Ramos (cell line): ENCODE data around the gene BCAS4.
"Not testable (repeated sequence)": the region's sequence is repeated elsewhere in the genome, so short reads cannot be mapped to it uniquely, and the experiment has no call there.

Experiments
- in situ Hi-C: fragments of 300-500 bp; cut with MboI; formaldehyde crosslinking; loops from one replicate; pipeline ENCODE4 v1.14.3; 2022; ENCODE audit warnings: low sequenced_read_pairs; ENCODE audit not compliant: unreplicated experiment

BCAS4 gene

GRCh38 chr20:50867805-50868204 lies 72.9 kb downstream of the BCAS4 start:
- in situ Hi-C loops = no loop called here

GRCh38 chr20:50868509-50869495 lies 73.9 kb downstream of the BCAS4 start:
- in situ Hi-C loops = no loop called here

- in situ Hi-C loops = no loop called here
Measured at GRCh38 chr20:50870561-50871161, 75.8 kb downstream of the BCAS4 start.

- in situ Hi-C loops = no loop called here
Measured at GRCh38 chr20:50872560-50873425, 77.9 kb downstream of the BCAS4 start.

DNA sequence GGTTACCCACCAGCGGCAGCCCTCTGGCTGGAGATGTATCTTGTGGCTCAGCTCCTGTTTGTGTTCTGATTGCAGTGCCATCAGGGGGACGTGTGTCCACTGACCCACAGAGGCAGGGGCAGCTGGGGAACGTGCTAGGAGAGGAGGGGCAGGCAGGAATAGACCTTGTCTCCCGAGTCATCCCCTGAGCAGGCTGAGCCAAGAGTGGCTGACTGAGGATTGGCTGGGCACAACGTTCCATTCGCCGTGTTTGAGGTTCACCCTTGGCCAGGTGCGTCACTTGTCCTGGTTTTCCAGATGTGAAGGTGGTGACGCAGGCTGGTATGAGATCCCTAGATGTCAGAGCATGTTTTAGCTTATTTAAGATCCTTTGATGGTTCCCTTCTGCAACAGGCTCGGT lies 78.7 kb downstream of the BCAS4 start:
- in situ Hi-C loops = no loop called here

GRCh38 chr20:50874111-50874757 lies 79.4 kb downstream of the BCAS4 start:
- in situ Hi-C loops = no loop called here

DNA sequence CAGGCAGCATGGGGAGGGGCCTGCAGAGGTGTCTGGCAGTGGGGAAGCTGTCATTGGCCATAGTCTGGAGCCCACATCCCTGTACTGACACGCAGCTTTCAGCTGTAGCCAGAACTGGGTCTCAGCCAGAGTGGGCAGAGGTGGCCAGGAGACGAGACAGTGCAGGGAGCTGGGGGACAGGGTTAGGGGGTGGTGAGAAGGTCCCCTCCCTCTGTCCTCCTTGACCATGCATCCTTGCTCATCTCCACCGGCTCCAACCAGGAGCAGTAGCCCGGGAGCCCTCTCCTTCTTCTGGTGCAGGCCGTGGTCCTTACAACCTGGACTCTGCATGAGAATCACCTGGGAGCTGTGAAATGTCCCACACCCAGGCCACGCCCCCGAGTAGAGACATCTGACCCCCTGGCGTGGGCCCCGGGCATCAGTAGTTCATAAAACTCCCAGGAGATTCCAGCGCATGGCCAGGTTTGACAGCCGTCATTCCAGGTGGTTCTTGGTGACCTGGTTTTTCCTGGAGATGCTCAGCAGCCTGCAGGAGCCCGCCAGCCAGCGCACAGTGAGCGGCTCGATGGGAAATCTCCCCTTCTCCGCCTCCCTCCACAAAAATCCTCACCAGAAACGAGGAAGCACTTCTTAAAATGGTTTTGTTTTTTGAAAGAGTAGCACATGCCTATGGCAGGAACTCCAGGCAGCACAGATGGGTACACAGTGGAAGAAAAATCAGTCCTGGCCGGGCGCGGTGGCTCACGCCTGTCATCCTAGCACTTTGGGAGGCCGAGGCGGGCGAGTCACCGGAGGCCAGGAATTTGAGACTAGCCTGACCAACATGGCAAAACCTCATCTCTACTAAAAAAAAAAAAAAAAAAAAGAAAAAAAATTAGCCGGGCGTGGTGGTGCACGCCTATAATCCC lies 80.2 kb downstream of the BCAS4 start:
- in situ Hi-C loops = no loop called here

DNA sequence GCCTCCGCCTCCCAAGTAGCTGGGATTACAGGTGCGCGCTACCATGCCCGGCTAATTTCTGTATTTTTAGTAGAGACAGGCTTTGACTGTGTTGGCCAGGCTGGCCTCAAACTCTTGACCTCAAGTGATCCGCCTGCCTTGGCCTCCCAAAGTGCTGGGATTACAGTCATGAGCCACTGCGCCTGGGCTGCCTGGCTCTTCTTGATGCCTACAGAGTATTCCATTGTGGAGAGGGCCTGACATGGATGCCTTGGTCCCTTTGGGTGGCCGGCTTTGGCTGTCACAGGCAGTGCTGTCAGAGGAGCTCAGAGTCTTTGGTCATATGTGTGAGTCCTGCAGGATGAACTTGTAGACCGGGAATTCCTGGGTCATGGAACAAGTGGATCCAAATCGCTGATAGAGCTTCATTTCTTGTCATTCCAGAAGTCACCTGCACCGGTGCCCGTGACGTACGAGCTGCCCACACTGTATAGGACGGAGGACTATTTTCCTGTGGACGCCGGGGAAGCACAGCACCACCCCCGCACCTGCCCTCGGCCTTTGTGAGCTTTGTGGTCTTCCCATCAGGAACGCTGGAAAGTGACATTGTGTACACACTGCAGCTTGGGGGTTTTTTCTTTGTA lies 81.3 kb downstream of the BCAS4 start:
- in situ Hi-C loops = no loop called here

- in situ Hi-C loops = no loop called here
Measured at GRCh38 chr20:50876816-50877215, 82.0 kb downstream of the BCAS4 start.

DNA sequence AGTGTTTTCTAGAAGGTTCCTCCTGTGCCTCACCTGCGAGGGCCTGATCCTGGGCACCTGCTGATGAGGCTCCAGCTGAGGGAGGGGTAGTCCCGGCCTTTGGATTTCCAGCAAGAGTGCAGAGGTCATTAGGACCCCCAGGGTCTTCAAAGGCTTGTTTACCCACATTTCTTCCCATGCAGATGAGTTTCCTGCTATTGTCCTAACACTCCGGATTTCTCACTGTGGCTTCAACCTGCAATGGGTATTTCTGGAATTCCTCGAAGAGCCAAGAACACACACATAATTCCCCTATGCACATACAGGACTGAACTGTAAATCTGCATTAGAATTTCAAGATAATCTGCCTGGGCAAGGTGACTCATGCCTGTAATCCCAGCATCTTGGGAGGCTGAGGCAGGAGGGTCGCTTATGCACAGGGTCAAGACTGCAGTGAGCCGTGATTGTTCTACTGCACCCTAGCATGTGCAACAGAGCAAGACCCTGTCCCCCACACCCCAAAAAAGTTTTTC lies 82.4 kb downstream of the BCAS4 start:
- in situ Hi-C loops = no loop called here

DNA sequence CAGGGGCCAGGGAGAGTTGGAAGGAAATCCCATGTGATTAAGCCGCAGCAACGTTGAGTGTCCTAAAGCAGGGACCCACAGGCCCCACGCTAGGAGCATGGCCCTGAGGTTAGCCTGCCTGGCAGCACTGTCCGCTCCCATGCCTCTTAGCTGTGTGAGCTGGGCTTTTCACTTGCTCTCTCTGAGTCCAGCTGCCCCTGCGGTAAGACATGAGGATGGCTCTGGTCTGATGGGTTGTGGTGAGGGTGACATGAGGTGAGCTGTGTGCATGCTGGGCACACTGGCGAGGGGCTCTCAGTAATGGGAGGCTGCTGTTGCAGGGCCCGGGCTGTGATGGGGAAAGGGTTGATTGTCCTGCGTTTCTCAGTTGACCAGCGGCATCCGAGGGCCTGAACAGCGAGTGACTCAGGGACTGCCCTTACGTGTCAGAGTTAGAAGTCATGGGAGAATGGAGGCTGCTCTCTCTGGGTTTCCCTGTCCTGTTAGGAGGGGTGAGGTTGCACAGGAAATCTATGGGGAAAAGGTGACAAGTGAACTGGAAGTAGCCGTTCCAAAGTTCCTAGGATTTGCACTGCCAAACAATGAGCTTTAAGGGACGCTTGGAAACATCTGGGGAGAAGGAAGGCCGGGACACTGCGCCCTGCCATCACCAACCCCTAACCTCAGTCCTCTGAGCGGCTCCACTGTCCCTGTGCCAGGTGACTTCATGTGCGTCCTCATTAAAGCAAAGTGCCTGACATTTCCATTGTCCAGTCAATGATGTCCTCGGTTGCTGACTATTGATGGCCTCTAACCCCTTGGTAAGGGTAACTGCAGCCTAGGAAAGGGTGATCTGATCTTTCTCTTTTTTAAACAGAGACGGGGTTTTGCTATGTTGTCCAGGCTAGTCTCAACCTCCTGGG lies 85.0 kb downstream of the BCAS4 start:
- in situ Hi-C loops = no loop called here

DNA sequence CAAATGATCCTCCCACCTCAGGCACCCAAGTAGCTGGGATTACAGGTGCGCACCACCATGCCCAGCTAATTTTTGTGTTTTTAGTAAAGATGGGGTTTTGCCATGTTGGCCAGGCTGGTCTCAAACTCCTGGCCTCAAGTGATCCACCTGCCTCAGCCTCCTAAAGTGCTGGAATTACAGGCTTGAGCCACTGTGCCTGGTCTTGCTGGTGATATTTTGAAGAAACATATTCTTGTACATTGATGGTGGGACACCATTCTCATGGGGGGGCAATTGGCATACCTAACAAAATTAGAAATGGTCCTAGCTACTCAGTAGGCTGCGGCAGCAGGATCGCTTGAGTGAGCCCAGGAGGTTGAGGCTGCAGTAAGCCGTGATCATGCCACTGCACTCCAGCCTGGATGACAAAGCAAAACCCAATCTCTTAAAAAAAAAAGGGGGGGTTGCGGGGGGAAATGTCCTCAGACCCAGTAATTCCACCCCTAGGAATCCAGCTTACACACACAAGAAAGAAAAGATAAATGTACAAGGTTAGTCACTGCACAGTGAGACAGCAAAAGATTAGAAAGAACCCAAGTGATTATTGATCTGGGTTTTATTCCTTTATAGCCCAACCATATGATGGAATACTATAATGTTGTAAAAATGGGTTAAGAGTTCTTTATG lies 87.0 kb downstream of the BCAS4 start:
- in situ Hi-C loops = not testable (repeated sequence)

DNA sequence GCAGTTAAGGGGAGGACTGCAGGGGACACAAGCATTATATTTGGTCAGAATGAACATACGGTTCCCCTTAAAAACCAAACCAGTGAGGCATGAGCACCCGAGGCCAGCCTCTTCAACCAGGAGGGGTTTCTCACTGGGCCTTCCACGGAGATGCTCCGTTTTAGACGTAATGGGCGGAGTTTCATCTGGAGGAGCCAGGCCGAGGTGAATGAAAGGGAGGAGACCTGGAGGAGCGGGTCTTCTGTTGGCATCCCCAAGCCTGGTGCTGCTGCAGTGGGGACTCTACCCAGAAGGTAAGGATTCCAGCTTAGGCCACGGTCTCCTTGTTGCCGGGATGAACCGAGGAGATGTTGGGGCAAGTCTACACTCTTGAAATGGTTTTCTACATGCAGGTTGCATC lies 89.0 kb downstream of the BCAS4 start:
- in situ Hi-C loops = no loop called here

DNA sequence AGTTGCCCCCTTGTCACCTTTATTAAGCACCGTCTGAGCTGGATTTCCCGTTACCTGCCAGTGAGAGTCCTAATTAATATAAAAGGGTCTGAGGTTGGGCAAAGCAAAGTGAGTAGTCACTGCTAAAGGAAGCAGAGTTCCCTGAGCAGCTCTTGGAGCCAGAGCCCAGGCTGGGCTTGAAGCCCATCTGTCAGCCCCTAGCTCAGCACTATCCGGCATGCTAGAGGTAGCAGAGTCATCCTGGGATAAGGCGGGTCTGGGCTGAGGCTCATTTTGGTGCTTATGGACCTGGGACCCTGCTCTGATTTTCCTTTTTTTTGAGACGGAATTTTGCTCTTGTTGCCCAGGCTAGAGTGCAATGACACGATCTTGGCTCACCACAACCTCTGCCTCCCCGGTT lies 90.2 kb downstream of the BCAS4 start:
- in situ Hi-C loops = no loop called here

DNA sequence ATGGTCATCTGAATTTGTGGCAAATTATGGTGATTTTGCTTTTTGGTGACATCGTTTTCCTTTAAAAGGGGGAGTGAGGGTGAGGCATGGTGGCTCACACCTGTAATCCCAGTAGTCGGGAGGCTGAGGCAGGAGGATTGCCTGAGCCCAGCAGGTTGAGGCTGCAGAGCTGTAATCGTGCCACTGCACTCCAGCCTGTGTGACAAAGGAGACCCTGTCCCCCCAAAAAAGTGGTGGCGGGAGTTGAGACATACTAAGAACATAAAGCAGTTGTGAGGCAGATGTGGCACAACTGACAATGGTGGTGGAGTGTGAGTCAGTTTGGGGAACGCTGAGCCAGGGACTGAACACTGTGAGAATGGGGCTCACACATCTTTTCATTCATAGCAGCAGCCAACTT lies 90.9 kb downstream of the BCAS4 start:
- in situ Hi-C loops = no loop called here

GRCh38 chr20:50886184-50886790 lies 91.4 kb downstream of the BCAS4 start:
- in situ Hi-C loops = no loop called here

- in situ Hi-C loops = no loop called here
Measured at GRCh38 chr20:50887576-50887975, 92.7 kb downstream of the BCAS4 start.
